Sigmoid colon (tissue), 4 donors: ENCODE measurements around the gene APOA5.

Experiments used
- EP300 ChIP-seq, 4 donors: sonication (generic); formaldehyde crosslinking; IDR thresholded peaks; one replicate each; pipeline ENCODE4 v1.6.1; 2017; ENCODE audit warnings: antibody characterized with exemption in 4 of 4
- POLR2A ChIP-seq, 2 donors: fragments of 450-650 bp; IDR thresholded peaks; one replicate each; pipeline ENCODE4 v1.6.1; 2016; ENCODE audit warnings: antibody characterized with exemption in 2 of 2, mild to moderate bottlenecking in 2 of 2, moderate library complexity in 2 of 2
- POLR2AphosphoS5 ChIP-seq, 4 donors: sonication (generic); formaldehyde crosslinking; IDR thresholded peaks; one replicate each; pipeline ENCODE4 v1.6.1; 2017; ENCODE audit warnings: antibody characterized with exemption in 4 of 4
- TF ChIP-seq, protein P1 (sequence below), 4 experiments: fragments of 450-650 bp in 3 of 4; fragments of 200-600 bp in 1 of 4; IDR thresholded peaks; one replicate each; pipeline ENCODE4 v1.5.1; 2016 to 2019; ENCODE audit warnings: antibody characterized with exemption in 4 of 4, mild to moderate bottlenecking in 3 of 4, moderate library complexity in 2 of 4

GRCh38 chr11:116792144-116792868 is 627 bp upstream of the APOA5 start:
- TF ChIP-seq, protein P1, sequence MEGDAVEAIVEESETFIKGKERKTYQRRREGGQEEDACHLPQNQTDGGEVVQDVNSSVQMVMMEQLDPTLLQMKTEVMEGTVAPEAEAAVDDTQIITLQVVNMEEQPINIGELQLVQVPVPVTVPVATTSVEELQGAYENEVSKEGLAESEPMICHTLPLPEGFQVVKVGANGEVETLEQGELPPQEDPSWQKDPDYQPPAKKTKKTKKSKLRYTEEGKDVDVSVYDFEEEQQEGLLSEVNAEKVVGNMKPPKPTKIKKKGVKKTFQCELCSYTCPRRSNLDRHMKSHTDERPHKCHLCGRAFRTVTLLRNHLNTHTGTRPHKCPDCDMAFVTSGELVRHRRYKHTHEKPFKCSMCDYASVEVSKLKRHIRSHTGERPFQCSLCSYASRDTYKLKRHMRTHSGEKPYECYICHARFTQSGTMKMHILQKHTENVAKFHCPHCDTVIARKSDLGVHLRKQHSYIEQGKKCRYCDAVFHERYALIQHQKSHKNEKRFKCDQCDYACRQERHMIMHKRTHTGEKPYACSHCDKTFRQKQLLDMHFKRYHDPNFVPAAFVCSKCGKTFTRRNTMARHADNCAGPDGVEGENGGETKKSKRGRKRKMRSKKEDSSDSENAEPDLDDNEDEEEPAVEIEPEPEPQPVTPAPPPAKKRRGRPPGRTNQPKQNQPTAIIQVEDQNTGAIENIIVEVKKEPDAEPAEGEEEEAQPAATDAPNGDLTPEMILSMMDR (IDR thresholded peaks at IDR 0.05), result no peak
- TF ChIP-seq EP300 (IDR thresholded peaks at IDR 0.05) (no peak), POLR2A (IDR thresholded peaks at IDR 0.05) (no peak), POLR2AphosphoS5 (IDR thresholded peaks at IDR 0.05) (no peak)
